HG03571 (cell line): ENCODE results near the gene ATG2B.

Experiments
- ATAC-seq: cut with Tn5 transposase; IDR thresholded peaks from one replicate; pipeline ENCODE4 v1.9.1; 2021; ENCODE audit not compliant: unreplicated experiment

Gene ATG2B, protein sequence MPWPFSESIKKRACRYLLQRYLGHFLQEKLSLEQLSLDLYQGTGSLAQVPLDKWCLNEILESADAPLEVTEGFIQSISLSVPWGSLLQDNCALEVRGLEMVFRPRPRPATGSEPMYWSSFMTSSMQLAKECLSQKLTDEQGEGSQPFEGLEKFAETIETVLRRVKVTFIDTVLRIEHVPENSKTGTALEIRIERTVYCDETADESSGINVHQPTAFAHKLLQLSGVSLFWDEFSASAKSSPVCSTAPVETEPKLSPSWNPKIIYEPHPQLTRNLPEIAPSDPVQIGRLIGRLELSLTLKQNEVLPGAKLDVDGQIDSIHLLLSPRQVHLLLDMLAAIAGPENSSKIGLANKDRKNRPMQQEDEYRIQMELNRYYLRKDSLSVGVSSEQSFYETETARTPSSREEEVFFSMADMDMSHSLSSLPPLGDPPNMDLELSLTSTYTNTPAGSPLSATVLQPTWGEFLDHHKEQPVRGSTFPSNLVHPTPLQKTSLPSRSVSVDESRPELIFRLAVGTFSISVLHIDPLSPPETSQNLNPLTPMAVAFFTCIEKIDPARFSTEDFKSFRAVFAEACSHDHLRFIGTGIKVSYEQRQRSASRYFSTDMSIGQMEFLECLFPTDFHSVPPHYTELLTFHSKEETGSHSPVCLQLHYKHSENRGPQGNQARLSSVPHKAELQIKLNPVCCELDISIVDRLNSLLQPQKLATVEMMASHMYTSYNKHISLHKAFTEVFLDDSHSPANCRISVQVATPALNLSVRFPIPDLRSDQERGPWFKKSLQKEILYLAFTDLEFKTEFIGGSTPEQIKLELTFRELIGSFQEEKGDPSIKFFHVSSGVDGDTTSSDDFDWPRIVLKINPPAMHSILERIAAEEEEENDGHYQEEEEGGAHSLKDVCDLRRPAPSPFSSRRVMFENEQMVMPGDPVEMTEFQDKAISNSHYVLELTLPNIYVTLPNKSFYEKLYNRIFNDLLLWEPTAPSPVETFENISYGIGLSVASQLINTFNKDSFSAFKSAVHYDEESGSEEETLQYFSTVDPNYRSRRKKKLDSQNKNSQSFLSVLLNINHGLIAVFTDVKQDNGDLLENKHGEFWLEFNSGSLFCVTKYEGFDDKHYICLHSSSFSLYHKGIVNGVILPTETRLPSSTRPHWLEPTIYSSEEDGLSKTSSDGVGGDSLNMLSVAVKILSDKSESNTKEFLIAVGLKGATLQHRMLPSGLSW (N-terminal part only)

DNA sequence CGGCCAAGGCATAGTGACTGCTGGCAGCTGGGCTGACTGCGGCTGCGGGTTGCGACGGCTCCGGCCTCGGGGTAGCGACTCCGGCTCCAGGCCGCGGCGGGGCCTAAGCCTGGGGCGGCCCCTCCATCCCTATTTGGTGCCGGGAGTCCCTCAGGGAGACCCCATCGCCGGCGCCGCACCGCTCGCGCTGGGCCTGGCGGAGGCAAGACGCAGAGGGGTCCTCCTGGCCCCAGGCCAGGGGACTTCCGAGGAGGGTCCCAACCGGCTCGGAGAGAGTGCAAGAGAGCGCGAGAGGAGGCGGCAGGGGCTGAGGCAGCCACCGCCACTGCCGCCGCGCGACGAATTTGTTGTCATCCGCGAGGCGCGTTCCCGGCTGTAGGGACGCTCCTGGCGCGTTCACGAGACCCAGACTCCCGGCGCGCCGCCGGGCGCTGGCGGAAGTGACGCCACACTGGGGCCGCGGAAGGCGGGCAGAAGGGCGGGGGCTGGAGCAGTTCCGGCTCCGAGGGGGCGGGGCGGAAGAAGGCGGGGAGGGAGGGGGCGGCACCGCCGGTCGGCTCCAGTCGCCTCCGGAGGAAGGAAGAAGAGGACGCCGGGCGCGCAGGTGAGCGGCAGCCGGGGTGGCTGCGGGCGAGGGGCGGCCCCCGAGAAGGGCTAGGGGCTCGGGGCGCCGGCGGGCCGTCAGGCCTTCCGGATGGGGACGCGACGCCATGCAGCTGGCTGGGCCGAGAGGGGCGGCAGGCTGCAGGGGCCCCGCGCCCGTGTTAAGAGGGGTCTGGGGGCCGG, at the start of gene ATG2B, which contains the start of gene GSKIP:
Gene ATG2B (minus strand): TSS at position 377 of the 786 bp plus-strand sequence. CDS start 365 bp downstream, at position 12.
Gene GSKIP (plus strand): TSS at position 562 of the 786 bp plus-strand sequence. CDS start 18,722 bp downstream, outside the sequence.
- peak; percentile 71 for ATAC-seq

- no peak for ATAC-seq
These were observed 47.0 kb upstream of the ATG2B start for GRCh38 chr14:96410119-96410518.

- ATAC-seq, result no peak
These were observed 46.6 kb upstream of the ATG2B start for GRCh38 chr14:96409701-96410100.

DNA sequence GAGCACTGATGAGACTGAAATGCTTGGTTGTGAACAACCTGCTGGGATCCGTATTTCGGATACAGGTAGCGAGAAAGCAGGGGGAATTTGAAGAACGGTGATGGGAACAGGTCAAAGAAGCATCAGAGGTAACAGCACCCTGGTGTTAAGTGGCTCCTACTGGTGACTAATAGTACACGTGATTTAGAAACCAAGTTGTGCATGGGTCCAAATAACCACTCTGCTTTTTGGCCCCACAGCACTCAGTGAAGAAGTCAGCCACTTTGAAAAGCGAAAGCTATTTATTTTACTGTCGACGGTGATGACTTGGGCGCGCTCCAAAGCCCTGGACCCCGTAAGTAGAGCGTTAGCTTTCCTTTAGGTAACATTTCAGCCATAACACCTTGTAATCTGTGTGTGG, 45.5 kb upstream of the ATG2B start:
- no peak for ATAC-seq

GRCh38 chr14:96407935-96408570, 44.9 kb upstream of the ATG2B start:
- no peak for ATAC-seq

DNA sequence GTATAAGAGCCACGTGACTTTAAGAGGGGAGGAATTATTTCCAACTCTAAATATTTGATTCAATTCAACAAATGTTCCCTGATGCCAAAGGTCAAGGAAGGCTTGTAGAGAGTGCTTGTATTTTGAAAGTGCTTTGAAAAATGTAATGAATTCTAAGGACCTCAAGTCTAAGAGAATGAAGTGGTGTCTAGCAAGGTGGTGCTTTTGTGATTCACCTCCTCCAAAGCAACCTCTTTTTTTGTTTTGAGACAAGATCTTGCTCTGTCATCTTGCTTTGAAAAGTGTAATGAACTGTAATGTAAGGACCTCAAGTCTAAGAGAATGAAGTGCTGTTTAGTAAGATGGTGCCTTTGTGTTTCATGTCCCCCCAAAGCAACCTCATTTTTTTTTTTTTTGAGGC, 42.5 kb upstream of the ATG2B start:
- ATAC-seq, result no peak

- ATAC-seq, result no peak
These were observed 40.3 kb upstream of the ATG2B start for GRCh38 chr14:96403409-96403808.

DNA sequence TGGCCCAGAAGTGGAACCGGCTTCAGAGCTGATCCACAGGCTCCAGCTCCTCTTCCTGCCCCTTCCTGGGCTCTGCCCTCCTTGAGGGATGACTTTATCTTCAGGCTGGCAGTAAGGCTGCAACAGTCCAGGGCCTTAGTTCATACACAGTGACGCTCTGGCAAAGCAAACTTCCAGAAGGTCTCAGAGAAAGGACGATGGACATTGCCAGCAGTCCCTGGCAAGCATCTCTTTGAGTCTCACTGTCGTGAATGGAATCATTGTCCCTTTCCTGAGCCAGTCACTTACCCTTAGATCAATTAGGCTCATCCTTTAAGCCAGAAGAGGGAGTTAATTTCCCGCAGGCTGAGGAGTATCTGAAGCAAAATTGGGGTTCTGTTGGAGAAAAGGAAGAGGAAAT, 37.4 kb upstream of the ATG2B start:
- no peak for ATAC-seq

- ATAC-seq, result no peak
These were observed 36.3 kb upstream of the ATG2B start for GRCh38 chr14:96399405-96399804.

DNA sequence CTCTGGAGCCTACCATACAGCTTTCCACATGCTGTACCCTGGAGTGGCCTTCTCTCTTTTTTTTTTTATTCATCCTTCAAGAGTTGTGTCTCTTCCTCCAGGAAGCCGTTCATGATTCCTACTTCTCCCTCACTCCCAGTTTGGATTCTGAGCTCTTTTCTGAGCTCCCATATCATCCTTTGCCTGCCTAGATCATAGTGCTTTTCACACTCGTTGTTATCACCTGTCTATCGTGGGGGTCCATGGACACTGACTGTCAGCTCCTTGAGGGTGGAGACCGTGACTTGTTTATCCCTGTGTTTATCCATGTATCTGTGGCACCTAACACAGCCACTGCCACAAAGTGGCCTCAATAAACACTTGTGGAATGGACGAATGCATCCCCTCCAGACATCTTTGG, 35.8 kb upstream of the ATG2B start:
- no peak for ATAC-seq

DNA sequence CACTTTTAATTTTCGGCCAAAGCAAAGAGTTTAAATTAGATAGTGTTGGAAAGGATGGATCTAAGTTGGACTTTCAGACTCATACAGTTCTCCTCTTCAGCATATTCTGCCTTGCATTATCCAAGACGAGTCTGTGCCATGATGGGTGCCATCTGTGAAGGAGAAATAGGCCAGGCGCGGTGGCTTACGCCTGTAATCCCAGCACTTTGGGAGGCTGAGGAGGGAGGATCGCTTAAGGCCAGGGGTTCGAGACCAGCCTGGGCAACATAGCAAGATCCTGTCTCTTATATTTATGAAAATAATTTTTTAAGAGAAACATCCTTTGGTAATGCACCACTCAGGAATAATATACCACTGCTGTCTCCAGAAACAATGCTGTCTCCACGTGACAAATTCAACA, 35.3 kb upstream of the ATG2B start:
- no peak for ATAC-seq

DNA sequence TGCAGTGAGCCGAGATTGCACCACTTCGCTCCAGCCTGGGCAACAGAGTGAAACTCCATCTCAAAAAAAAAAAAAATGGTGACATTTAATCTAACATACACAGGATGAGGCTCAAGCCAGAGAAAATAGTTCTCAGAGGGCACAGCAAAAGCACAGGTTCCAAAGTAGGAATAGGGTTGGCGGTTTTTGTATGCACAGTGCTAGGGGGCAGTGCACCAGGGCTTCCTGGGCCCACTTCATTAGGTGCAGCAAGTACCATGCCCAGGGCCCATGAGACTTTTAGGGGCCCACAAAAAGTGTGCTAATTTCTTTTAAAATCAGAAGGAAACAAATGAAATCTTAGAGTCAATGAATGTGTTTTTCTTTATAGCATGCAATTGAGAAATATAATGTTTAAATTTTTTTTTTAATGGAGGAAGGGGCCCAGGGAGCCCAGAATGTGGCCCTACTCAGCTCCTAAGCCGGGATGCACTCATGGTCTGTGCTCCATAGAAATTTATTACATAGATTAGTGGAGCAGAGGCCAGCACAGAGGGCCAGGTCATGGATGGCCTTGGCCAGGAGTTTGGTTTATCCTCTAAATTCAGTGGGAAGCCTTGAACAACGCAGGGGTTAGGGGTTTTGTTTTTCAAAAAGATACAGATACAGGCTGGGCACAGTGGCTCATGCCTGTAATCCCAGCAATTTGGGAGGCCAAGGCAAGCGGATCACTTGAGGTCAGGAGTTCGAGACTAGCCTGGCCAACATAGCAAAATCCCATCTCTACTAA, 31.1 kb upstream of the ATG2B start:
- ATAC-seq, result no peak

GRCh38 chr14:96393071-96393691, 30.0 kb upstream of the ATG2B start:
- no peak for ATAC-seq

- ATAC-seq, result peak; percentile 85
These were observed 28.4 kb upstream of the ATG2B start for GRCh38 chr14:96391293-96392118.

DNA sequence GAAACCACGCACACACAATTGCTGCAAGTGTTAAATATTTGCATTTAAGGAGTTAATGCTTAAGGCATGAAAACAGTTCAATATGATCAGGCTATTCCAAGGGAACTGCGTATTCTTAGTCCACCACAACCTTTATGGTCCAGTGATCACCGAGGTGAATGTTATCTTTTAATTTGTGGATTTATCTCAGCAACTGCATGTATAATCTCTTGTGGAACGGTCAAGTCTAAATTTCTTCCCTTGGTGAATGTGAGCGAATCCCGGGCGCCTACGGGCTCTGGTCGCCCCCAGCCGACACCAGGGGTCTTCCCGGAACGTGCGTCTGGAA, 27.8 kb upstream of the ATG2B start:
- no peak for ATAC-seq

DNA sequence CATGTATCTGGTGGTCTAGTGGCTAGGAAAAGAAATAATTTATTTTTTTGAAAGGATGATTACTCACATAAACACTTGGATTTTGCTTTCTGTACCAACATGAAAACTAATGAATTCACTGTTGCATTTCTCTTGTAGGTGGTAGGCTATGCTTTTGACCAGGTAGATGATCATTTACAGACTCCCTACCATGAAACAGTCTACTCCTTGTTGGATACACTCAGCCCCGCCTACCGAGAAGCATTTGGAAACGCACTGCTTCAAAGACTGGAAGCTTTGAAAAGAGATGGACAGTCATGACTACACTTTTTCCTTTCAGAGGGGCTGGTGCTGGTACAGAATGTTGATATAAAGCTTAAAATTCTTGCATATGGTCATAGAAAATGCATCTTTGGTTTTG, 22.2 kb upstream of the ATG2B start:
- no peak for ATAC-seq

DNA sequence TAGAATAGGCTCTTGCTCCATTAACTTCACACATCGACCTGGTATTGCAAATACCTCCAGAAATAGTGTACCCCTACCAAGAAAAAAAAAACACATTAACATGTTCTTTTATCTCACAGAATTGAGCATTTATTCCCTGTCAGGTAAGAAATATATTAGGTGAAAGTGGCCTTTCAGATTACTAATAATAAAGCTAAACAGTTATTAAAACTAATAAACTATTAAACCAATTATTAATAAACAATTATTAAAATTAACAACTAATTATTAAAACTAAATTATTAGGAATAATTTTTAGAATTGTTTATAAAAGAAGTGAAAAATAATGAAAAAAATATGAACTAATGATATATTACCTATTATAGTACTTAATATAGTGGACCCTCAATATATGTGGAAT, 21.6 kb upstream of the ATG2B start:
- ATAC-seq, result no peak

DNA sequence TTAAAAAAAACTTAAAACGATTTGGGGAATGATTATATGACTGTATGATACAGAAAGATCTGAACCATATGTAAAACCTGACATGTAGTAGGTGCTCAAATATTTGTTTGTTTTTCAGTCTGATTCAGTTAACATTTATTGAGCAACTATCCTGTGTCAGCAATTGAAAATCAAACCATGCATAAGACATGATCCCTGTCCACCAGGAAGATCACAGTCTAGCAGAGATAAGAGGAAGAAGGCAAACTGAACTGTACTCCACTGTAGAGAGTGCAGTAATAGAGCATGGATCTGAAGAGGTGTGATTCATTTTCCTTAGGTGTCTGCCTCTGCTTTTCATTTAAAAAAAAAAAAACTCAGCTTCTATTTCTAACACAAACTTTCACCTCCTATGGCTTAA, 20.9 kb upstream of the ATG2B start:
- no peak for ATAC-seq
